GM19468 (cell line): Measurements from ENCODE around the gene KAT6B.

Experiments
- ATAC-seq: cut with Tn5 transposase; IDR thresholded peaks from one replicate; pipeline ENCODE4 v1.9.1; 2021; ENCODE audit warnings: mild to moderate bottlenecking, moderate library complexity, moderate number of reproducible peaks; ENCODE audit not compliant: unreplicated experiment; ENCODE audit errors: extremely low read depth

The KAT6B gene

DNA sequence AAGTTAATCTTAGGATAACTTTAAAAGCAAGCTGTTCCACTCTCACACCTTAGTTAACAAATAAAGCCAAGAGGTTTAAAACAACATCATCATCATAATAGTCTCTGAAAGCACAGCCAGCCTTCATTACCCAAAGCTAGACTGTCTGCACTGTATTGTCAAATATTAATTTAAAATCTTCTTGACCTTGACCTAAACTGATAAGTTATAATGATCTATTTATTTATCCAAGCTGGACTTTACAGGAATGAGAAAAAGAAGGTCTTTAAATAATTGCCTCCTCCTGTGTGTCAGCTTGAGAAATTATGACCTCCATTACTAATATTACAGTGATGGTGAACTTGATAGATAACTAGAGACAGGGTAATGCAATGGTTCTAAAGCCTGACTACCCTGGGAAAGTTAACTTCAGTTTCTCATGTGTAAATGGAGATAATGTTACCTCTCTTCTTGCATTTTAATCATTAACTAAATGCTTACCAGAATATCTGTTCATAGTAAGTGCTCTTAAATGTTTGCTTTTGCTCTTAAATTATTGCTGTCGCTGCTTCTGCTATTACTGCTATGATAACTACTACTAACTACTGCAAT, 111.0 kb downstream of the KAT6B start:
- ATAC-seq, result no peak

- ATAC-seq, result no peak
These were observed 117.8 kb downstream of the KAT6B start for GRCh38 chr10:74944205-74944604.

DNA sequence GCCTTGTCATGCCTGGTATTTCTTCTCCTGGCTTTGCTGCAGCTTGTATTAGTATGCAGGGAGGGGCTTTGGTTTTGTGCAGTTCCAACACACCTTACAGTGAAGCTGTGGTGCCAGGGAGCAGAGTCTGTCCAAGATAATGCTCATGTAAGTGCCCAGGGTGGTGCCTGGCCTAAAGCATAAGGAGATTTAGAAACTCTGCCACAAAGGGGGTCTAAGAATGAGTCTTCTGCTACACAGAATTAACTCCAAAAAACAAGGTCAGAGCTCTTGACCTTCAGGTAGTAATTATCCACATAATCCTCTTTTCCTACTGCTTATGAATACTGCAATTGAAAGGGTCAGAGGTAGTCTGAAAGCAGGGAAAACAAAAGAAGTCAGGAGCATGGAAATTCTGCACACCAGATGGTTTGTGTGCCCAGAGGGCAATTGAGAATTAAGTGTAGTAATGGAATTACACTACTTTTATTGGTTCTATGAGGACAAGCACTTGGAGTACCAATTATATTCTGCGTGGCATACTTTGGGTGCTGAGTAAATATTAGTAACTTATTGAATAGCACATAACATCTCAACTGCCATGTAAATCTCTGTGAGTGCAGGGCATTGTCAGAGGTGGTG, 121.5 kb downstream of the KAT6B start:
- ATAC-seq, result no peak

DNA sequence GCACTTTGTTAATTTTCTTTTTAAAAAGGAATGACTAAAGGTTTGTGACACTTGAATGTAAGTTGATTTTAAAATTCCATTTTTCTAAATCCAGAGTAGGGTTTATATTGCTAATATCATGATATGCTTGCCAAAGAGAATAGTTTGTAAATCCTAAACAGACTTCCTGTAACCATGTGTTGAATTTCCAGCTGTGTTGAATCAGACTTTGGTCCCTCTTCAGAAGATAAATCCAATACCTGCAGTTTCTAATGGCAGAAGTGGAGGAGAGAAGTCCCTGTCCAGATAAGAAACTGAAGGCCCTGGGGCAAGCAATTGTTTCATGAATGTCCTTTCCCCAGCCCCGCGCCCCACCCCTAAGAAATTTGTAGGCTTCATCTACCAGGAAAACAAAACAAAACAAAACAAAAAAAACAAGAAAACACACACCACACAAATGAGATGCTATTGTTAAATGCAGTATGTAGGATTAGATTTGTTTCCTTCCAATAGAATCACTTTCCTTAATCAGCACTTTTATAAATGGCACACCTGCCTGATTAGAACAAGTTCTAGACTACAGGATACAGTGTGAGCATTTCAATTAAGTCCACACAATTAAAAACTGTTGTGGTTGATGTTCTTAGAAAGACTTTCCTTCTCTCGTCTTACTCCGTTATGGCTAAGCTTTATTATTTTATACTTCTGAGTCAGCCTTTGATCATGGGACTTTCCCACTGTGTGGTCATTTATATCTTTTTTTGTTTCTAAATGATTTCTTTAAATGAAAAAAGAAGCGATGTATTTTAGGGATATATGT, 122.8 kb downstream of the KAT6B start:
- no peak for ATAC-seq

DNA sequence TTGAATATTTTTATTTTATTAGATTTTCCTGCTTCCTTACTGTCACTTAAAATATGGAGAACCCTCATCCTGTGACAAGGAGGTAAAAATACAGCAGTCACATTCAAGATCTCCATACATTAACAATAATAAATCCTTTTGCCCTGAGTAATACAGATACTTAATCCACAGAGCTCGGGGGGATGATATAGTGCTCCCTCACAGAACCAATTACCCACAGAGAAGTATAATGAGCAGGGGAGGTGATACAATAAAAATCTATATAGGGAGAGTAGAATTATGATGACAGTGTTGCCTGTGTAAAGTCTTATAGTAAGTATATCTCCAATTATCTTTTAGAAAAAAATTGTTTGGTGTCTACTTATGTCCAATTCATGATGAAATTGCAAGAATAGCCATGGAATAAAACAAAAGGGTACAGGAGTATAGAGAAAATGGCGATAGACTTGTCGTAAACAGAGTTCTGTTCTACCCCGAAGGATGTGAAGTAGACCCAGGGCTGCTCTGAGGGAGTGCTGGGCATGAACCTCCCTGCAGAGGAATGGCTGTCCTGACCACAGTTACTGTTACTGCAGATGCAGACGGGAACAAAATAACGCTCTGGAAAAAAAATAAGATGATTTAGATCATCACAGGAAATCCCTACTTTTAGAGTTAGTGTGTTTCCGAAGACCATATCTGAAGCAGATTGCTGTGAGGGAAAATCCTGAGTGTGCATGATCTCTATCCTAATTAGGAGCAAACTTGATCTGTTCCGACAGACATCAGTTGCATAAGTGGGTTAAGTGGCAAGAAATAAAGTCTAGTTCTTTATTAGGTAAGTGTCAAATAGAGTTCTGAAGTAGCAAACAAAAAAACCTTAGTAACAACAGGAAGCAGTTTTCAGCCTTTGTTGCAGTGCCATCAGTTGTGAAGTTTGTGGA, 123.7 kb downstream of the KAT6B start:
- no peak for ATAC-seq

GRCh38 chr10:74953214-74953613, 126.8 kb downstream of the KAT6B start:
- ATAC-seq, result no peak

DNA sequence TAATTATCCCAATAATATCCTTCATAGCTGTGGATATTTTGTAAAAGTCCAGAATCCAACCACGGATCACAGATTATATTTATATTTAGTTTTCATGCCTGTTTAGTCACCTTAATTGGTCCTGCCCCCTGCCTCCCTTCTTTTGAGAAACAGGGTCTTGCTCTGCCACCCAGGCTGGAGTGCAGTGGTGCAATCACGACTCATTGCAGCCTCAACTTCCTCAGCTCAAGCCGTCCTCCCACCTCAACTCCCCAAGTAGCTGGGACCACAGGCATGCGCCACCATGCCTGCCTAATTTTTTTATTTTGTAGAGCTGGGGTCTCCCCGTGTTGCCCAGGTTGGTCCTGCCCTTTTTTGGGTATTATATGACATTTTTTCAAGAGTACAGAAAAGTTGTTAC, 129.4 kb downstream of the KAT6B start:
- ATAC-seq, result no peak

DNA sequence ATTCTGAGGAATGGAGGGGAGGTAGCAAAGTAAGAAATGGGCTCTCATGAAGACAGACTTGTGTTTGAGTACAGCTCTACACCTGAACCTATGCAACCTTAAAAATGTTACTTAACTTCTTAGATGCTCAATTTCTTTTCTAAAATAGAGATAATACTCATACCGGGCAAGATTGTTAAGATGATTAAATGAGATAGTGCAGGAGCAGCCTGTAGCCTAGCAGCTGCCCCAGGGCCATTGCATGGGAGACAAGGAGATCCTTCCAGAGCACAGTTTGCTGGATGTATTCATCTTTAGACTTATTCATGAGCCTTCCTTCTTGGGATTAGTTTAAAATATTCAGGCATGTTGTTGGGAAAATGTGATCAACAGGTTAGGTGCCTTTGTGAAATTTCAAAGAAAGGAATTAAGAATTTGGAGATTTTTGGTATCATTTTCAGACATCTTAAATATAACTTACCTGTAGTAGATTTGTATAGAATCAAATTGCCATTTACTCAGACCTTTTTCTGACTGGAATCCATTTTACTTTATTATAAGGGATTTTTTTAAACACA, 130.2 kb downstream of the KAT6B start:
- no peak for ATAC-seq

DNA sequence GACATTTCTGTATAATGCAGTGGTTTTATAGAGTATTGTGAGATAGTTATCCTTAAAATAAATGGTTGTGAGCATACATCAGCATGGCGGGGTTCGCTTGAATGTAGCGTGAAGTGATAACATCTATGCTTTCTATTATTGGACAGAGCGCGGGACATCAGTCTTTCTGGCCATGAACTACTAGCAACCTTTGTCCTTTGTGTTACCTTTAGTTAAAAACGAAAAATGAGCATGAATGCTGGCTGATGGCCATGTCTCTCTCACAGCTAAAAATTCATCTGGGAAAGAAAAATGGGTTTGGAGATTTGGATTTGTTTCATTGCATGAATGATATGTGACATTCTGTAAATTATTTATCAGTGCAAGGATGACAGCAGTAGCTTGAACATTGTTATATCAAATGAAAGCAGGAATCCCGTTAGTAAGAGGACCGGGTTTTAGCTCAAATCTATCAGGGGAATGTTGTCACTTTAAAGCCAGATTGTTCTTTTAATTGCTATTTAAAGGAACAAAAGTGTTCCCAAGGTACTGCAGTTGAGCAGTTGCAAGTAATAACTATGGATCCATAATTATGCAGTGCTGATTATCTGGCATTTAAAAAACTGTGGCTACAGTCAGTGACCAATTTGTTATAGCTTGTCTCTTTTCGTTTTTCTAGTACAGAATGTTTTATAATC, 131.0 kb downstream of the KAT6B start:
- no peak for ATAC-seq

GRCh38 chr10:74958316-74958715, 131.9 kb downstream of the KAT6B start:
- no peak for ATAC-seq

DNA sequence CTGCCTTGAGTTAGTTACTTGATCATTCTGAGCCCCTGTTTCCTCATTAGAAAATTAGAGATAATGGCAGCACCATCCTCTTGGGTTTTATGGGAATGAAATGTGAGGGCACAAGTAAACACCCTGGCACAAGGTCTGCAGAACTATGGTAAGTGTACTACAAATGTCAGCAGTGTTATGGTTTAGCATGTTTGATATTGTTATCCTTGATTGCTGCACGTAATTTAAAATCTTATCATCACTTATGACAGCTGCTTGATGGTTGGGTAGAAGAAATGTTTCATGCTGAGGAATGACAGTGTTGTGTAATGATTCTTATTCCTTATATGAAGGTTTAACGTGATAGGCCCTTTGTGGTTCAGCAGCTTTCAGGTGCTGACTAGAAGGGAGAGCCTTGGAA, 134.3 kb downstream of the KAT6B start:
- no peak for ATAC-seq

- ATAC-seq, result no peak
These were observed 136.1 kb downstream of the KAT6B start for GRCh38 chr10:74962517-74962916.

DNA sequence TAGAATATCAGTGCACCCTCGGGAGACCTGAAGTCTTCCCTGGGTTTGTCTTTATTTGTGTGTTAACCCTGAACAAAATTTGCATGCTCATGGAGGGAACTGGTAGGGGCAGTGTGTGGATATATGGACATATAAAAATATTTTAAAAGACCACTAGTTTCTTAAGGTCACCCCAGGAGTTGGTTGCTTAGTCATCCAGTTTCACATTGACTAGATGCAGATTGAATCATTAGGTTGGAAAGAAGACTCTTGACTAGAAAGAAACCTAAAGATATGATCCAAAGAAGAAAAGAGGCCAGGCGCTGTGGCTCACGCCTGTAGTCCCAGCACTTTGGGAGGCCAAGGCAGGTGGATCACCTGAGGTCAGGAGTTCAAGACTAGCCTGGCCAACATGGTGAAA, 137.1 kb downstream of the KAT6B start:
- no peak for ATAC-seq

DNA sequence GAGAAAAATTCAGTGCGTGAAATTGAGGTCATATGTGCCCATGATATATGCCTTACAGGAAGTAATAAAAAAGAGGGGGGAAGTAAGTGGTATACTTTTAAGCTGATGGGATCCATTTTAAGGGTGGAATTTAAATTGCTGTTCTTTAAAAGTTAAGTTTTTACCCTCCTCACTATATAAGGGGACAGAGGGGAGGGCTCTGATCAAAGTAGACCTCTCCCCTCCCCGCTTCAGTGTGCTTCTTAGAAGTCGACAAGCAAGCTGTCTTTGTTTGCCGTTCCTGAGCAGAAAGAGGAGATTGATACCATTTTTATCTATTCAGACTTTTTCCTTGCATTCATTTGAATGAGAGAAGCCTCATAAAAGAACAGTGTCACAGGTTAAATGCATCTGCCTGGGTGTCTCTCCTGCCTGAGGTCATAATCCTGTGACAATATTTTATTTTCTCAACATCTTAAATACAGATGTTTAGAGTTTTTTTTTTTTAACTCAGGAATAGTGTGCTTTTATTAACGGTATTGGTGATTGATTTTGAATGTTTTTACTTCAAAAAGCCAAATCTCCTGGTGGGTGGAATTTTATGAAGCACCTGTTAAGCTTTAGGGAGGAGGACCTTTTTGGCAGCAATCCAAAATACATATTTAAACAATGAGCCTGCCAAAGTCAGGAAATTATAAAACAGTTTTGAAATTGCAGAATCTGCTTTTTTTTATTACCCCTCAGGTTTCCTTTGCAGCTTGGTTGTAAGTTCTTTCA, 141.7 kb downstream of the KAT6B start:
- no peak for ATAC-seq

DNA sequence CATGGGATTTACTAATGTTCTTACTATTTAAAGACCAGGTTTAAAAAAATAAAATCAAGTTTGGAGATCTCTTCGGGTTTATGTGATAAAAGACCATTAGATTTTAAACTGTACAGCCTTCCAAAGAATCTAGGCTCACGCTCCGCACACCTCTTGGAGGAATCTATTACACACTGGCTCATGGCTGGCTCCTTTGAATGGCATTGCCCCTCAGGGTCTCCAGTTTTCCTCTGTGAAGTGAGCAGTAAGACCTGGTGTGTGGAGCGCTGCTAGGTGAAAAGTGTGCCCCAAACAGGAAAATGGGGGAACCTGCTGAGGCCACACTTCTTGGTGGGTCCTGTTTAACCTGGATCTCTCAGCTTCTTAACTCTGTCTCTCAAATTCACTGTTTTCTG, 142.3 kb downstream of the KAT6B start:
- ATAC-seq, result no peak

- ATAC-seq, result no peak
These were observed 142.7 kb downstream of the KAT6B start for GRCh38 chr10:74969093-74969492.

- ATAC-seq, result no peak
These were observed 143.1 kb downstream of the KAT6B start for GRCh38 chr10:74969530-74969929.

DNA sequence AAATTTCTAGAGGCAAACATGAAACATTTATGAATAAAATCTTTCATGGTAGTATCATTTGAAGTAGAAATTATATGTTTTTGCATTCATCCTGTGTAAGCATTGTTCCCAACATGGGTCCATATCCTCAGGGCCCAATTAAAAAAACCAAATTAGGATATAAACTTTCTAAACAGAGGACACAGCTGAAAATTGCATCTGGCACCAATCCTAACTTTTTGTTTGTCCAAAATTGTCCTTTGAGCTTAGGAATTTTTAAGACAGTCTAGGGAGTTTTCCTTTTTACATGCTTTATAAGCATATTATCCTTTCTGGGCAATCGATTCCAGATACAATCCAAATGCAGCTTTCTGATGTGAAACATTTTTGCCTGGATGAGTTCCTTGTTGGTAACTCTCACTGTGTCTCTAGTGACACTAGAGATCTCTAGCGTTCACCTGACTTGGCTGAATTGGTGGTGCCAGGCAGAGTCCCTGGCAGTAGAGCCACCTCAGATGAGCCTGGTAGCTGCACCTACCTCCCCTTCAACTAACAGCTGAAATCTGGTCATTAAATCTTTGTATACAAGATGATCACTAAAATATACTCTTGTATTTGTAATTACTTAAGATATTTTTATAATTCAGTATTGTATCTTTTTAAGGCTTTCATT, 147.5 kb downstream of the KAT6B start:
- no peak for ATAC-seq

GRCh38 chr10:74975758-74976157, 149.4 kb downstream of the KAT6B start:
- no peak for ATAC-seq
